Pancreas (tissue), 10 donors: ENCODE results near the gene SLC16A10. TPM values are rescaled to one million over a fixed set of nuclear protein-coding genes. Genes with fewer than 3 reads are reported as not detected.

Source experiments
- ATAC-seq, 4 donors: fragments of 200-7000 bp; cut with Tn5 transposase; one replicate each; pipeline versions ENCODE4 v1.8.0 to v1.9.1; 2020; ENCODE audit warnings: mild to moderate bottlenecking in 4 of 4, moderate library complexity in 4 of 4
- DNase-seq, 6 donors: peaks; one replicate each; pipeline ENCODE4 v3.0.0-alpha.2; 2020
- FAIRE-seq: peaks from 2 replicates; lab custom pipeline; 2012; peaks lifted over from hg19 to GRCh38; lab: Jason Lieb, UNC
- H3K27ac ChIP-seq, 4 donors: fragments of 200-600 bp; sonication (generic); 1 replicate in 3 of 4; 2 replicates in 1 of 4; pipeline versions ENCODE4 v1.5.0 to v1.8.0; 2020
- H3K27me3 ChIP-seq, 4 donors: fragments of 200-600 bp; one replicate each; pipeline ENCODE4 v1.8.0; 2021
- H3K36me3 ChIP-seq, 3 donors: fragments of 200-600 bp; sonication (generic) in 1 of 3; one replicate each; pipeline versions ENCODE4 v1.5.0 to v1.8.0; 2020 to 2021
- H3K4me1 ChIP-seq, 3 donors: fragments of 200-600 bp; one replicate each; pipeline ENCODE4 v1.8.0; 2021
- H3K4me3 ChIP-seq, 4 donors: fragments of 200-600 bp; sonication (generic) in 2 of 4; one replicate each; pipeline versions ENCODE4 v1.5.0 to v1.8.0; 2020 to 2021
- H3K9me3 ChIP-seq, 4 donors: fragments of 200-600 bp; one replicate each; pipeline ENCODE4 v1.8.0; 2021
- WGBS, 2 donors: extraction: QIAGEN DNeasy Blood & Tissue Kit; methylation state at CpG; one replicate each; pipeline ENCODE4 v1.1.7; 2013; 5-methylcytosine and 5-hydroxymethylcytosine counted together
- intact Hi-C, 3 donors: fragments of 100-400 bp; cut with DNase I; formaldehyde crosslinking; loops; one replicate each; pipeline versions ENCODE4 v1.11.1 to v1.14.2; 2022
- polyA plus RNA-seq, 2 donors: library from polyadenylated mRNA; stranded (reverse); fragments of 200-250 nt; gene quantifications; one replicate each; pipeline ENCODE4 v1.2.3, GENCODE V29; 2013
- total RNA-seq, 6 donors: library from RNA; stranded (reverse); fragmentation: NEBNext Ultra II Directional in 4 of 6; extraction: Animal tissue kit (Norgen Biotek cat#: 25700) in 4 of 6; gene quantifications; one replicate each; pipeline versions ENCODE4 v1.2.1 to v1.2.4, GENCODE V29; 2021 to 2023
- TF ChIP-seq, protein P1 (sequence below), 4 donors: fragments of 200-600 bp; sonication (generic) in 3 of 4; IDR thresholded peaks; one replicate each; pipeline versions ENCODE4 v1.5.0 to v1.8.0; 2021; ENCODE audit warnings: antibody characterized with exemption in 4 of 4
- donor health status: healthy with polysubstance abuse.
- donor health status: DM: no; HTN: no; CAD: no; lungs with moderate emphysema.
- donor health status: DM: no; HTN: no; CAD: no.
- donor health status: control.
- donor health status: control.
- donor health status: Bipolar disorder and iron deficiency.
- donor health status: DM: yes; HTN: yes; CAD: no.
- donor health status: DM: no; HTN: no; CAD: no.
- donor health status: DM: no; HTN: no; CAD: no.
- donor health status: DM: yes; HTN: yes; CAD: no.

The SLC16A10 gene
- total and polyA plus RNA-seq, 8 donors = 5.1 to 48.8 (median 30.0) TPM

DNA sequence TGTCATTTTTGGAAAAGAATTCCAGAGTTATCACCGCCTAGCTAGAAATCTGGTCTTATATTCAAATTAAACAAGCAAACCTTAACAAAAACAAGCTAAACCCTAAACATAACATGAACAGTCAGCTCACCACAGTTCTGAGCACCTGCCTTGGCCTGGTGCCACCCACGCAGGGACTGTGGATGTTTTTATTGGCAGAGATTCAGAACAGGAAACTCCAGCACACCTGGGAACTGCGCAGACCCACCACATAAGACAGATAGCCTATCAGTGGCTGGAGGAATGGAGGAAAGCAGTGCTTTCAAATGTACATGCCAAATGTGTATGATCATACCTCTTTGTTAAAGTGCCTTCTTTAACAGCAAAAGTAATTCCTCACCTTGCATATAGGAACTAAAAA, 8.9 kb downstream of the SLC16A10 start:
- H3K4me3 ChIP-seq = no peak overlapping the region
- H3K27me3 ChIP-seq = no peaks in the 10 kb centered on the region
- no peaks in the 10 kb centered on the region for H3K36me3 ChIP-seq
- intact Hi-C loops = no loop called here
- ATAC-seq (peak; percentile 86 to 95 (median 92)), FAIRE-seq (no peak), DNase-seq (peak; percentile 82 to 93 (median 90))
- H3K27ac ChIP-seq = peak overlapping the region in 2 of 4 donors; percentile 64 to 68
- no peaks in the 10 kb centered on the region for H3K9me3 ChIP-seq
- TF ChIP-seq, protein P1, sequence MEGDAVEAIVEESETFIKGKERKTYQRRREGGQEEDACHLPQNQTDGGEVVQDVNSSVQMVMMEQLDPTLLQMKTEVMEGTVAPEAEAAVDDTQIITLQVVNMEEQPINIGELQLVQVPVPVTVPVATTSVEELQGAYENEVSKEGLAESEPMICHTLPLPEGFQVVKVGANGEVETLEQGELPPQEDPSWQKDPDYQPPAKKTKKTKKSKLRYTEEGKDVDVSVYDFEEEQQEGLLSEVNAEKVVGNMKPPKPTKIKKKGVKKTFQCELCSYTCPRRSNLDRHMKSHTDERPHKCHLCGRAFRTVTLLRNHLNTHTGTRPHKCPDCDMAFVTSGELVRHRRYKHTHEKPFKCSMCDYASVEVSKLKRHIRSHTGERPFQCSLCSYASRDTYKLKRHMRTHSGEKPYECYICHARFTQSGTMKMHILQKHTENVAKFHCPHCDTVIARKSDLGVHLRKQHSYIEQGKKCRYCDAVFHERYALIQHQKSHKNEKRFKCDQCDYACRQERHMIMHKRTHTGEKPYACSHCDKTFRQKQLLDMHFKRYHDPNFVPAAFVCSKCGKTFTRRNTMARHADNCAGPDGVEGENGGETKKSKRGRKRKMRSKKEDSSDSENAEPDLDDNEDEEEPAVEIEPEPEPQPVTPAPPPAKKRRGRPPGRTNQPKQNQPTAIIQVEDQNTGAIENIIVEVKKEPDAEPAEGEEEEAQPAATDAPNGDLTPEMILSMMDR (IDR thresholded peaks at IDR 0.05) = no peak
- WGBS, 2 donors = 6 to 12% methylated on average over 3 of the region's 3 CpGs
- peaks cover 7 to 32% (median 21%) of the 10 kb centered on the region in 3 donors for H3K4me1 ChIP-seq

DNA sequence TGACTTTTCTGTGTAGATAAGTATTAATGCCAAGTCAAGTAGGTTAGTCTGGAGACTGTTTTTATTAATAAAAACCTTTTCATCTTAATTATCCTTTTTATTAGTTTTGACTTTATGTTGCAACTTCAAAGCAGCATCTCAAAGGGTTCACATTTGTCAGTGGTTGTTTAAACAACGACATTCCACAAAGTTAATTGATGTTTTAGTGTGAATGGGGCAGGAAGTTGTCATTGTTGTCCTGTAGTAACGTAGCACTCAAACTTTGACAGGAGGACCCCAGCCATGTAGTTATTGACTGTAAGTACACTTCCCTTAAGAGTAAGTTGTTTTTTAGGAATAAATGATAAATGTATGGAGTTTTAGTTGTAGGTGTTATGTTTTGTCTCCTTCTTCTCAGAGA, 11.3 kb downstream of the SLC16A10 start:
- peak; percentile 23 for FAIRE-seq
- peaks cover 7 to 29% (median 24%) of the 10 kb centered on the region in 3 donors for H3K4me1 ChIP-seq
- H3K9me3 ChIP-seq = no peaks in the 10 kb centered on the region
- TF ChIP-seq, protein P1 (IDR thresholded peaks at IDR 0.05) = no peak
- H3K4me3 ChIP-seq = no peak overlapping the region
- no peaks in the 10 kb centered on the region for H3K27me3 ChIP-seq
- no peaks in the 10 kb centered on the region for H3K36me3 ChIP-seq
- intact Hi-C loops = no loop called here
- H3K27ac ChIP-seq = no peak overlapping the region
- no peak for DNase-seq
- WGBS, 2 donors = 14 to 15% methylated on average over 2 of the region's 2 CpGs
- ATAC-seq = no peak

DNA sequence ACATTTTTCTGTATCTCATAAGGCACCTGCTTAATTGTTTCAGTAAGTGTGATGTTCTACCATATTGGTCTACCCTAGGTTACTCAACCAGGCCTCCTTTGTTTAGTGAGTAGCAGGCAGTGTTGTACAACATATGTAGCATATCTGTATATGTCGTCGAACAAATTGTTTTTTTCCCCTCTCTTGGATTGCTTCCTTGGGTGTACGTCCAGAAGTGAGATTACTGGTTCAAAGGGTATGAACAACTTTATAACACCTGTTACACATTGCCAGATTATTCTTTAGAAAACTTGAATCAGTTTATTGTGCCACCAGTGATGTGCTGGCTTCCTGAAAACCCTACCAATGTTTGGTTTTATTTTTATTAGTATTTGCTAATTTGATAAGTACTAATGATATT, 14.7 kb downstream of the SLC16A10 start:
- DNase-seq (no peak), ATAC-seq (peak in 2 of 4 donors; percentile 6 to 12)
- intact Hi-C loops = no loop called here

DNA sequence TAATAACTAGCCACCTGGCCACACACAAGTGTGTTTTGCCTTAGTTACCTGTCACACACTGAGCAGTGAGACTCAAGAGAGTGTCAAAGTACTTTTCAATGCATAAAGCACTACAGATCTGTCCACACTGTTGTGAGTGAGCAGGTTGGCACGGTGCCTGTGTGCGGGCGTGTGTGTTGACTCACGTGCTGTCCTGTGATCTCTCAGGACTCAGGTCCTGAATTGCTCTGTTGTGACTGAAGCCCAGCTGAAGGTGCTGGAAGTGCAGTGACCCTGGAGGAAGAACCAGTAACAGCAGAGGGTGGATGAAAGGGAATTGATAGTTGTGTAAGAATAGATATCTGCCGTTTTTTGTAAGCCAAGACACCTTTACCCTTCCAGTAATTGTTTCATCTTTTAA, 18.3 kb downstream of the SLC16A10 start:
- ATAC-seq (peak; percentile 85 to 93 (median 90)), FAIRE-seq (no peak), DNase-seq (peak; percentile 68 to 91 (median 83))
- no peaks in the 10 kb centered on the region for H3K27me3 ChIP-seq
- H3K27ac ChIP-seq = peak overlapping the region in 2 of 4 donors; percentile 8 to 33
- no peak overlapping the region for H3K4me3 ChIP-seq
- H3K36me3 ChIP-seq = no peaks in the 10 kb centered on the region
- no peaks in the 10 kb centered on the region for H3K9me3 ChIP-seq
- peaks cover 6 to 34% (median 11%) of the 10 kb centered on the region in 3 donors for H3K4me1 ChIP-seq
- TF ChIP-seq, protein P1 (IDR thresholded peaks at IDR 0.05) = no peak
- WGBS, 2 donors = 3 to 5% methylated on average over 5 of the region's 5 CpGs
- intact Hi-C loops = no loop called here

More for the DNA sequence above, 14.7 kb downstream of the SLC16A10 start:
- no peak overlapping the region for H3K27ac ChIP-seq
- FAIRE-seq = no peak
- TF ChIP-seq, protein P1 (IDR thresholded peaks at IDR 0.05) = no peak
- peaks cover 6 to 34% (median 22%) of the 10 kb centered on the region in 3 donors for H3K4me1 ChIP-seq
- H3K9me3 ChIP-seq = no peaks in the 10 kb centered on the region
- H3K4me3 ChIP-seq = no peak overlapping the region
- WGBS, 2 donors = 24 to 33% methylated on average over 3 of the region's 3 CpGs
- H3K36me3 ChIP-seq = no peaks in the 10 kb centered on the region
- H3K27me3 ChIP-seq = no peaks in the 10 kb centered on the region

DNA sequence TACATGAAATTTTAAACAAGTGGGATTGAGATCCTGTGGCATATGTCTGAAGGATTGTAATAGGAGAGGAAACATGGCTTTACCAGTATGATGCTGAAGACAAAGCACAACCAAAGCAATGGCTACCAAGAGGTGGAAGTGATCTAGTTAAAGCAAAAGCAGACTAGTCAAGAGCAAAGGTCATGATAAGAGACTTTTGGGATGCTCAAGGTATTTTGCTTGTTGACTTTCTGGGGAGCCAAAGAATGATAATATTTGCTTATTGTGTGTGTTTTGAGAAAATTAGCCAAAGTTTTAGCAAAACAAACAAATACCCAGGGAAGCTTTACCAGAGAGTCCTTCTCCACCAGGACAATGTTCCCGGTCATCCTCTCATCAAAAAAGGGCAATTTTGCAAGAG, 20.3 kb downstream of the SLC16A10 start:
- H3K27ac ChIP-seq = no peak overlapping the region
- H3K4me3 ChIP-seq = no peak overlapping the region
- DNase-seq = no peak
- H3K4me1 ChIP-seq = peaks cover 6 to 25% (median 14%) of the 10 kb centered on the region in 3 donors
- H3K9me3 ChIP-seq = no peaks in the 10 kb centered on the region
- no peak for FAIRE-seq
- WGBS, 2 donors = 92 to 97% methylated on average over 1 of the region's 1 CpG
- H3K36me3 ChIP-seq = no peaks in the 10 kb centered on the region
- no peaks in the 10 kb centered on the region for H3K27me3 ChIP-seq
- TF ChIP-seq, protein P1 (IDR thresholded peaks at IDR 0.05) = no peak
- ATAC-seq = no peak
- intact Hi-C loops = no loop called here
